ENCODE data around the gene AKAP13.
"Not testable (repeated sequence)": the region's sequence is repeated elsewhere in the genome, so short reads cannot be mapped to it uniquely, and the experiment has no call there.

Gene AKAP13

GRCh38 chr15:85657132-85657531, 276.7 kb downstream of the AKAP13 start:
- H2AFZ ChIP-seq (ENCODE audit: low read depth, low read length): no peak overlapping the region
- H3K79me2 ChIP-seq (ENCODE audit: low read length): no peaks in the 10 kb centered on the region
- H3K9me3 ChIP-seq (ENCODE audit: insufficient read depth, low read length): no peaks in the 10 kb centered on the region
- H4K20me1 ChIP-seq (ENCODE audit: insufficient read depth, low read length): peaks cover 13% of the 10 kb centered on the region; the same call in 1 of the 2 replicates
- no peak overlapping the region for H3K27ac ChIP-seq (ENCODE audit: low read length)
- H3K4me3 ChIP-seq (ENCODE audit: low read length): no peak overlapping the region
- TF ChIP-seq CTCF (IDR thresholded peaks at IDR 0.05; ENCODE audit: low read depth, low read length): no peak
- TF ChIP-seq EZH2phosphoT487 (IDR thresholded peaks at IDR 0.05; ENCODE audit: low read depth): no peak
- no peaks in the 10 kb centered on the region for H3K4me1 ChIP-seq (ENCODE audit: low read length)
- no peaks in the 10 kb centered on the region for H3K27me3 ChIP-seq (ENCODE audit: low read depth, low read length)
- no peak overlapping the region for H3K9ac ChIP-seq (ENCODE audit: low read length)
- H3K36me3 ChIP-seq (replicated peaks; ENCODE audit: low read depth, low read length): peaks cover 32% of the 10 kb centered on the region
- H3K4me2 ChIP-seq (ENCODE audit: low read length): no peak overlapping the region

GRCh38 chr15:85658816-85659215, 278.4 kb downstream of the AKAP13 start:
- Histone ChIP-seq H3K4me1 (ENCODE audit: low read length) (no peaks in the 10 kb centered on the region), H3K27me3 (ENCODE audit: low read depth, low read length) (no peaks in the 10 kb centered on the region), H4K20me1 (ENCODE audit: insufficient read depth, low read length) (peaks cover 9% of the 10 kb centered on the region; the same call in 1 of the 2 replicates), H3K27ac (ENCODE audit: low read length) (no peak overlapping the region), H3K9ac (ENCODE audit: low read length) (no peak overlapping the region), H3K4me2 (ENCODE audit: low read length) (no peak overlapping the region), H3K79me2 (ENCODE audit: low read length) (no peaks in the 10 kb centered on the region), H2AFZ (ENCODE audit: low read depth, low read length) (no peak overlapping the region), H3K36me3 (replicated peaks; ENCODE audit: low read depth, low read length) (peaks cover 35% of the 10 kb centered on the region), H3K4me3 (ENCODE audit: low read length) (no peak overlapping the region), H3K9me3 (ENCODE audit: insufficient read depth, low read length) (no peaks in the 10 kb centered on the region)
- no peak for TF ChIP-seq CTCF (IDR thresholded peaks at IDR 0.05; ENCODE audit: low read depth, low read length)
- no peak for TF ChIP-seq EZH2phosphoT487 (IDR thresholded peaks at IDR 0.05; ENCODE audit: low read depth)

GRCh38 chr15:85661859-85662258, 281.5 kb downstream of the AKAP13 start:
- Histone ChIP-seq H3K4me3 (ENCODE audit: low read length) (no peak overlapping the region), H4K20me1 (ENCODE audit: insufficient read depth, low read length) (peaks cover 7% of the 10 kb centered on the region; the same call in 1 of the 2 replicates), H3K27me3 (ENCODE audit: low read depth, low read length) (no peaks in the 10 kb centered on the region), H3K9me3 (ENCODE audit: insufficient read depth, low read length) (no peaks in the 10 kb centered on the region), H2AFZ (ENCODE audit: low read depth, low read length) (no peak overlapping the region), H3K4me2 (ENCODE audit: low read length) (no peak overlapping the region), H3K79me2 (ENCODE audit: low read length) (no peaks in the 10 kb centered on the region), H3K9ac (ENCODE audit: low read length) (no peak overlapping the region), H3K4me1 (ENCODE audit: low read length) (no peaks in the 10 kb centered on the region), H3K27ac (ENCODE audit: low read length) (no peak overlapping the region), H3K36me3 (replicated peaks; ENCODE audit: low read depth, low read length) (peaks cover 35% of the 10 kb centered on the region)
- TF ChIP-seq CTCF (IDR thresholded peaks at IDR 0.05; ENCODE audit: low read depth, low read length) (no peak), EZH2phosphoT487 (IDR thresholded peaks at IDR 0.05; ENCODE audit: low read depth) (no peak)

GRCh38 chr15:85665677-85666076, 285.3 kb downstream of the AKAP13 start:
- H3K79me2 ChIP-seq (ENCODE audit: low read length): not testable (repeated sequence)

More at GRCh38 chr15:85665677-85666076, 285.3 kb downstream of the AKAP13 start:
- H3K4me2 ChIP-seq (ENCODE audit: low read length); H3K9me3 ChIP-seq (ENCODE audit: insufficient read depth, low read length); H3K27me3 ChIP-seq (ENCODE audit: low read depth, low read length); H4K20me1 ChIP-seq (ENCODE audit: insufficient read depth, low read length); H3K9ac ChIP-seq (ENCODE audit: low read length); H3K4me1 ChIP-seq (ENCODE audit: low read length); H3K27ac ChIP-seq (ENCODE audit: low read length); H2AFZ ChIP-seq (ENCODE audit: low read depth, low read length); H3K4me3 ChIP-seq (ENCODE audit: low read length): not testable (repeated sequence)
- H3K36me3 ChIP-seq (replicated peaks; ENCODE audit: low read depth, low read length): peaks cover 42% of the 10 kb centered on the region

Data from OCI-LY3 (cell line).